Uterus (tissue), 2 donors: ENCODE results near the gene CCL21.

Experiments
- CTCF ChIP-seq, 4 experiments: fragments of 200-600 bp in 2 of 4; fragments of 450-650 bp in 2 of 4; sonication (generic) in 2 of 4; IDR thresholded peaks; one replicate each; pipeline ENCODE4 v1.5.1; 2016 to 2019; ENCODE audit warnings: antibody characterized with exemption in 4 of 4, mild to moderate bottlenecking in 2 of 4, moderate library complexity in 1 of 4
- POLR2A ChIP-seq, 2 donors: fragments of 450-650 bp; IDR thresholded peaks; one replicate each; pipeline ENCODE4 v1.6.1; 2016; ENCODE audit warnings: antibody characterized with exemption in 2 of 2, mild to moderate bottlenecking in 1 of 2, moderate library complexity in 1 of 2

- TF ChIP-seq CTCF (IDR thresholded peaks at IDR 0.05) (no peak), POLR2A (IDR thresholded peaks at IDR 0.05) (no peak)
These were observed 47.2 kb downstream of the CCL21 start, which contains the start of gene CCL27 for GRCh38 chr9:34662526-34663302.
